ENCODE measurements around the gene PTGS1. TPM values are rescaled to one million over a fixed set of nuclear protein-coding genes. Genes with fewer than 3 reads are reported as not detected.
A peak's percentile ranks its signal among the peaks of the same experiment; 100 is the strongest.

PTGS1 gene
- total RNA-seq, 1 donor from 2014 or later, result 0.23 TPM

DNA sequence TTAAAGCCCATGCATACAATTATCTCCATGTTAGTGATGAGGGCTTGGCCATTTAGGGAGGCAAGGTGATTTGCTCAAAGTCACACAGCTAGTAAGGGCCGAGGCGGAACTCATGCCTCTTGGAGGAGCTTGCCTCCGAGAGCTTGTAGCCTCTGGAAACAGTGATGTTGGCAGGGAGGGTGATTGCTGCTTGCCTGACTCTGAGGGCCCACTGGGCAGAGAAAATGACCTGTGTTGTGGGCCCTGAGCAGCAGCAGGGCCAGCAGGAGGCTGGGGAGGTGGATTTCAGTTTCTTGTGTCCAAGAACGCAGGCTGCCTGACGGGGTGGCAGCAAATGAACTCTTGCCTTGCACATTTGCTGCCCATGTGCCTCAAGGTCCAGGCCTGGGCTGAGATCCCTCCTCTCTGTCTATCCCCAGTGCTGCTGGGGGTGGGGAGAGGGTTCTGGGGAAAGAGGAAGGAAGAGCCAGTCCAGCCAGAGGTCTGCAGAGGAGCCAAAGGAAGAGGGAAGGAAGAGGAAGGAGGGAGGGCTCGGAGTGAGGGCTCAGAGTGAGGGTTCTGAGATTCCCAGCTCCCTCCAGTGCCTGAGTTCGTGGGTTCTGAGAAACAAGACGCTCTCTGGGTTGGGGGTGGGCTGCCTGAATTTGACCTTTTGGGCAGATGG, 16.2 kb upstream of the PTGS1 start:
- DNase-seq (ENCODE audit: low read depth), result no peak
- no peak overlapping the region for H3K9ac ChIP-seq (ENCODE audit: low read length)

DNA sequence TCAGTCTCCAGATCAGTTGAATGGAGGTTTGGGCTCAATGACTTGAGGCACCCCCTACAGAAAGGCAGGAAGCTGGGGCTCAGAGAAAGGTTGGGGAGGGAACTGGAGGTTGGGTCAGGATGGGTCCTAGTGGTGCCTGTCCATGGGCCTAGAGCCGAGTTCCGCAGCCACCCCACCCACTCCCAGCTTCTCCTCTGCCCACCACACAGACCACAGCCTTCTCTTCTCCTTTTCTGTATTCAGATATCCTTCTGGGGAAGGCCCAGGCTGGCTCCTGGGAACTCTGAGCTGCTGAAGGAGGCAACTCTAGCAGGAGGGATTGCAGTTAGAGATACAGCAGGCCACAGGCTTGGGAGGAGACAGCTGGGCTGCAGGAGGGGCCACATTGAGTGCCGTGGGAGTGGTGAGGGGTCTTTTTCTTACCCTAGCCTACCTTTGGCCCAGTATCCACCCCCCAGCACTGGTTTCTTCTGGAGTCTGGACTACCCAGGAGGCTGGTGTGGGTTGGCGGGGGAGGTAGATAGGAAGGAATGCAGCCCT, 15.4 kb upstream of the PTGS1 start:
- H3K27ac ChIP-seq (ENCODE audit: low read depth, low read length), result no peak overlapping the region
- H3K4me2 ChIP-seq (ENCODE audit: low read length), result no peak overlapping the region
- H3K27me3 ChIP-seq (ENCODE audit: insufficient read depth, low read length), result no peaks in the 10 kb centered on the region
- Mint-ChIP-seq H3K9me3 (ENCODE audit: unreplicated experiment) (peaks cover 11% of the 10 kb centered on the region), H3K27me3 (ENCODE audit: low read depth, unreplicated experiment) (peaks cover 26% of the 10 kb centered on the region), H3K4me3 (ENCODE audit: unreplicated experiment) (no peak overlapping the region), H3K36me3 (ENCODE audit: low read depth, unreplicated experiment) (no peaks in the 10 kb centered on the region), H3K27ac (ENCODE audit: unreplicated experiment) (no peak overlapping the region), H3K4me1 (ENCODE audit: low read depth, unreplicated experiment) (peaks cover 8% of the 10 kb centered on the region)
- H4K20me1 ChIP-seq (ENCODE audit: insufficient read depth, low read length), result no peaks in the 10 kb centered on the region
- H3K79me2 ChIP-seq (ENCODE audit: insufficient read depth, low read length), result no peaks in the 10 kb centered on the region
- FAIRE-seq (no peak), DNase-seq (ENCODE audit: low read depth) (no peak)
- no peak overlapping the region for H3K4me3 ChIP-seq (ENCODE audit: insufficient read depth, low read depth, low read length)
- H3K36me3 ChIP-seq (ENCODE audit: insufficient read depth, low read length), result no peaks in the 10 kb centered on the region
- peaks cover 4% of the 10 kb centered on the region for H3K4me1 ChIP-seq (ENCODE audit: insufficient read depth, low read length)
- H3K9ac ChIP-seq (ENCODE audit: low read length), result no peak overlapping the region
- TF ChIP-seq, protein P1, sequence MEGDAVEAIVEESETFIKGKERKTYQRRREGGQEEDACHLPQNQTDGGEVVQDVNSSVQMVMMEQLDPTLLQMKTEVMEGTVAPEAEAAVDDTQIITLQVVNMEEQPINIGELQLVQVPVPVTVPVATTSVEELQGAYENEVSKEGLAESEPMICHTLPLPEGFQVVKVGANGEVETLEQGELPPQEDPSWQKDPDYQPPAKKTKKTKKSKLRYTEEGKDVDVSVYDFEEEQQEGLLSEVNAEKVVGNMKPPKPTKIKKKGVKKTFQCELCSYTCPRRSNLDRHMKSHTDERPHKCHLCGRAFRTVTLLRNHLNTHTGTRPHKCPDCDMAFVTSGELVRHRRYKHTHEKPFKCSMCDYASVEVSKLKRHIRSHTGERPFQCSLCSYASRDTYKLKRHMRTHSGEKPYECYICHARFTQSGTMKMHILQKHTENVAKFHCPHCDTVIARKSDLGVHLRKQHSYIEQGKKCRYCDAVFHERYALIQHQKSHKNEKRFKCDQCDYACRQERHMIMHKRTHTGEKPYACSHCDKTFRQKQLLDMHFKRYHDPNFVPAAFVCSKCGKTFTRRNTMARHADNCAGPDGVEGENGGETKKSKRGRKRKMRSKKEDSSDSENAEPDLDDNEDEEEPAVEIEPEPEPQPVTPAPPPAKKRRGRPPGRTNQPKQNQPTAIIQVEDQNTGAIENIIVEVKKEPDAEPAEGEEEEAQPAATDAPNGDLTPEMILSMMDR (IDR thresholded peaks at IDR 0.05; ENCODE audit: insufficient read depth, low read depth, low read length), result no peak
- TF ChIP-seq EZH2 (IDR thresholded peaks at IDR 0.05; ENCODE audit: insufficient read depth, low read length), result no peak
- H3K9me3 ChIP-seq (ENCODE audit: insufficient read depth, low read depth, low read length), result no peaks in the 10 kb centered on the region
- H2AFZ ChIP-seq (ENCODE audit: low read depth, low read length), result no peak overlapping the region

More for the DNA sequence above, 16.2 kb upstream of the PTGS1 start:
- H3K4me2 ChIP-seq (ENCODE audit: low read length), result no peak overlapping the region
- peaks cover under 1% of the 10 kb centered on the region for H3K4me1 Mint-ChIP-seq (ENCODE audit: low read depth, unreplicated experiment)
- H3K27ac Mint-ChIP-seq (ENCODE audit: unreplicated experiment), result no peak overlapping the region
- H3K9me3 Mint-ChIP-seq (ENCODE audit: unreplicated experiment), result peaks cover 11% of the 10 kb centered on the region
- H3K9me3 ChIP-seq (ENCODE audit: insufficient read depth, low read depth, low read length), result no peaks in the 10 kb centered on the region
- TF ChIP-seq, protein P1 (IDR thresholded peaks at IDR 0.05; ENCODE audit: insufficient read depth, low read depth, low read length), result no peak
- no peak for TF ChIP-seq EZH2 (IDR thresholded peaks at IDR 0.05; ENCODE audit: insufficient read depth, low read length)
- H3K36me3 Mint-ChIP-seq (ENCODE audit: low read depth, unreplicated experiment), result peaks cover 2% of the 10 kb centered on the region
- no peak overlapping the region for H3K27ac ChIP-seq (ENCODE audit: low read depth, low read length)
- no peaks in the 10 kb centered on the region for H3K36me3 ChIP-seq (ENCODE audit: insufficient read depth, low read length)
- no peak overlapping the region for H3K4me3 ChIP-seq (ENCODE audit: insufficient read depth, low read depth, low read length)
- no peak overlapping the region for H2AFZ ChIP-seq (ENCODE audit: low read depth, low read length)
- no peaks in the 10 kb centered on the region for H3K27me3 ChIP-seq (ENCODE audit: insufficient read depth, low read length)
- no peaks in the 10 kb centered on the region for H3K79me2 ChIP-seq (ENCODE audit: insufficient read depth, low read length)
- no peak overlapping the region for H3K4me3 Mint-ChIP-seq (ENCODE audit: unreplicated experiment)
- no peak for FAIRE-seq
- H3K27me3 Mint-ChIP-seq (ENCODE audit: low read depth, unreplicated experiment), result peaks cover 31% of the 10 kb centered on the region
- no peaks in the 10 kb centered on the region for H4K20me1 ChIP-seq (ENCODE audit: insufficient read depth, low read length)
- H3K4me1 ChIP-seq (ENCODE audit: insufficient read depth, low read length), result no peaks in the 10 kb centered on the region

DNA sequence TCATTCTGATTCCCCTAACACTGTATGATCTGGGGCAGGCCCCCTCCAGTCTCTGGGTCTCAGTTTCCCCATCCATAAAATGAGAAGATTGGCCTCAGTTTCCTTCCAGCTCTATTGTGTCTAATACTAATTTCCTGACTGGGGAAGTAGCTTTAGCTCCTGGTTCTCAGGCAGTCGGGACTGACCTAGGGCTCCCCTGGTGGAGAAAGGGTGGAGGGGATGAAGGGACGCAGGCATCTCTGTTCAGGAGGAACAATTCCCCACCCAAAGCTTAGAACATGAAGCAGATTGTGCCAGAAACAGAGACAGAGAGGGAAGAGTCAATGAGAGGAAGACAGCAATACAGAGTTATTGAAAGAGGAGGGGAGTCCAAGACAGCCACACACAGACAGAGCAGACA, 14.2 kb upstream of the PTGS1 start:
- H3K27ac ChIP-seq (ENCODE audit: low read depth, low read length), result no peak overlapping the region
- no peak overlapping the region for H3K4me3 ChIP-seq (ENCODE audit: insufficient read depth, low read depth, low read length)
- no peak for FAIRE-seq
- no peaks in the 10 kb centered on the region for H4K20me1 ChIP-seq (ENCODE audit: insufficient read depth, low read length)
- TF ChIP-seq, protein P1 (IDR thresholded peaks at IDR 0.05; ENCODE audit: insufficient read depth, low read depth, low read length), result peak; percentile 24
- TF ChIP-seq EZH2 (IDR thresholded peaks at IDR 0.05; ENCODE audit: insufficient read depth, low read length), result no peak
- no peak overlapping the region for H3K9ac ChIP-seq (ENCODE audit: low read length)
- H3K27me3 ChIP-seq (ENCODE audit: insufficient read depth, low read length), result no peaks in the 10 kb centered on the region
- Mint-ChIP-seq H3K36me3 (ENCODE audit: low read depth, unreplicated experiment) (no peaks in the 10 kb centered on the region), H3K27me3 (ENCODE audit: low read depth, unreplicated experiment) (peaks cover 23% of the 10 kb centered on the region), H3K4me1 (ENCODE audit: low read depth, unreplicated experiment) (peaks cover 17% of the 10 kb centered on the region), H3K27ac (ENCODE audit: unreplicated experiment) (no peak overlapping the region), H3K4me3 (ENCODE audit: unreplicated experiment) (no peak overlapping the region), H3K9me3 (ENCODE audit: unreplicated experiment) (peaks cover 11% of the 10 kb centered on the region)
- H3K36me3 ChIP-seq (ENCODE audit: insufficient read depth, low read length), result no peaks in the 10 kb centered on the region
- H3K4me2 ChIP-seq (ENCODE audit: low read length), result no peak overlapping the region
- H3K79me2 ChIP-seq (ENCODE audit: insufficient read depth, low read length), result no peaks in the 10 kb centered on the region
- H2AFZ ChIP-seq (ENCODE audit: low read depth, low read length), result no peak overlapping the region
- H3K4me1 ChIP-seq (ENCODE audit: insufficient read depth, low read length), result peaks cover 9% of the 10 kb centered on the region
- no peaks in the 10 kb centered on the region for H3K9me3 ChIP-seq (ENCODE audit: insufficient read depth, low read depth, low read length)
- no peak for DNase-seq (ENCODE audit: low read depth)

Data from astrocyte (in vitro differentiated cells and primary cell).